ENCODE data around the gene AGBL1.

AGBL1 gene

DNA sequence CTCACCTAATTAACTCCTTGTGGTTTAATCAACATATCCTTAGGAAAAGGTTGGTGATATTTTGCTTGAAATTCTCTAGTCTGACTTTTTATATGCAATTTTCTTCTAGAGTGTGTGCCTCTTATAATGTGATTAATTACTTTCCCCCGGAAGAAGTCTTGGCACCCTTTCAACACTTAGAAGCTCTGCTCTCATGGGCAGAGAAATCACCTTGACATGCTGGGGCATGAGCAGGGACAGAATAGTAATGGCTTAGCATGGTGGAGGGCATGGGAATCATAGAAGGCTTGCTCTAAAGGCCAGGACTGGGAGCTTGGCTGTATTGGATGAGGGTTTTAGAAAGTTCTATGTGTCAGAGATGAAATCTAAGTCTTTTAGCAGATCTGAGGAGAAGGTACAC, 293.5 kb downstream of the AGBL1 start:
- H3K4me3 ChIP-seq (ENCODE audit: low read depth, low read length): no peak overlapping the region
- no peak for DNase-seq (ENCODE audit: low read depth)

DNA sequence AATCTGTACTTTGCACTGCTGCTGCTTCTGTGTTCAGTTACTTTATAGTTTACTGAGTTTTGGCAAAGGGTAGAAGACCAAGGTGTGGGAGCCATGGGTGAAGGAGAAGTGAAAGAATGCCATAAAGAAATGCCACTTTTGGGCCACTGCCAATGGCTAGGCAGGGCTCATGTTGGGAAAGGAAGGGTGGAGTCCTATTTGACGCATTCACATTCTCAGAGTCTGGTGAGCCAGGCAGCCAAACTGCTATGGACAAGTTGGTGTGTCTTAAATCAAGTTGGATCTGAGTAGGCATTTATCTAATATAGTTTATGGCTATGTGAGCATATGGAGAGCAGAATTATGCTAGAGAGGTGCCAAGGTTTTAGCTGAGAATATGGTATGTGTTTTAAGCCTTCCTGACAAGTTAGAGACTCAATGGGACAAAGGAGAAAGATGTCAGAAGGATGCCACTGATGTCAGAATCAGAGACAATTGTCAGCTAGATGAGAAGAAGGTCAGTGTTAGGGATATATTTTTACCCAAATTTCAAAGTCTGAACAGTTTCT, 296.1 kb downstream of the AGBL1 start:
- no peak overlapping the region for H3K4me3 ChIP-seq (ENCODE audit: low read depth, low read length)
- DNase-seq (ENCODE audit: low read depth): no peak

DNA sequence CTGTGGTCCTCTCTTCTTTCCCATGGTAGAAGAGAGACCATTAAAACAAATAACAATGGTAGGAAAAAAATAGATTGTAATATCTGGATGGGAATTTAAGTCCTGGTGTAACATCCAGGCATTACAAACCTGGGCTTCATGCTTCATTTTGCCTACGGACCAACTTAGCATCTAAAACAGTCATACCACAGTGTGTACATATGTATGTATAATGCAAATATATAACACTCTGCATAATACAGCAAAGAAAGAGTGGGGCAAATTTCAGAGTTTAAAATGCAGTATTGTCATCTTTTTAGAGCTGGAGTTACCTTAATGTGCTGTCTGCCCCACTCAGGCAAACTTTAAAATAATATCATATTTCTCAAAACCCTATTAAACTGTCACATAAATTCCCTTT, 298.2 kb downstream of the AGBL1 start:
- H3K4me3 ChIP-seq (ENCODE audit: low read depth, low read length): no peak overlapping the region
- DNase-seq (ENCODE audit: low read depth): no peak

DNA sequence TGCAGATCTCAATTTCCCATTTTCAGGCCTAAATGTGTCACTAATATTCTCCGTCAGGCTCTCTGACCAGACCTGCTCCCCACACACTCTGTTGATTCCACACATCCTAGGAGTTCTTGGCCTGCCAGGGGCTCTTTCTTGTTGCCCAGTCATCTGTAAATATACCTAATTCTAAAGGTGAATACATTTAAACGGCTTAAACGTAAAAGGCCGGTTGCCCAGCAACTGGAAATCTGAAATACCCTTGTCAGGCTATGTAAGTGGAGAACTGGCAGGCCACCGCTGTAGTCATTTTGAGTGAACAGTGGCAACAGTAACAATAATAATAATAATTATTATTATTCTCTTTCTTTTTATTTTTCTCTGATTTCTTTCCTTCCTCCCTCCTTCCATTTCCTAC, 302.7 kb downstream of the AGBL1 start:
- DNase-seq (ENCODE audit: low read depth): no peak
- no peak overlapping the region for H3K4me3 ChIP-seq (ENCODE audit: low read depth, low read length)

DNA sequence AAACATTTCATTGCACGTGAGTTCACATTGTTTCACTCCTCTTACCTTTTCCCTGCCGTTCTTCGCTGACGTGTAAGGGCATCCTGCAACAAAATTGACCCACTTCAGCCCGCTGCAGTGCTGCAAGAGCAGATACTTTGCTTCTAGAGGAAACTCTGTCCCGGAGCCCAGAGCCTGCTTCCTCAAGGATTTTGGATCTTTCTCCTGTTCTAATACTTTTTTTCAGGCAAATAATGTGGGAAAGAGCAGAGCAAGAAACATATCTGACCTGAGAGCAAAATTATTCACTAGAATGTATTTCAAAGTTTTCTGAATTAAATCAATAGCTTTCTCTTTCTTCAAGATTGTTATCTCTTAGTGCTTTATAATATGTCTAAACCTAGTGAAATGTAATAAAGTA, 303.9 kb downstream of the AGBL1 start:
- H3K4me3 ChIP-seq (ENCODE audit: low read depth, low read length): no peak overlapping the region
- no peak for DNase-seq (ENCODE audit: low read depth)

DNA sequence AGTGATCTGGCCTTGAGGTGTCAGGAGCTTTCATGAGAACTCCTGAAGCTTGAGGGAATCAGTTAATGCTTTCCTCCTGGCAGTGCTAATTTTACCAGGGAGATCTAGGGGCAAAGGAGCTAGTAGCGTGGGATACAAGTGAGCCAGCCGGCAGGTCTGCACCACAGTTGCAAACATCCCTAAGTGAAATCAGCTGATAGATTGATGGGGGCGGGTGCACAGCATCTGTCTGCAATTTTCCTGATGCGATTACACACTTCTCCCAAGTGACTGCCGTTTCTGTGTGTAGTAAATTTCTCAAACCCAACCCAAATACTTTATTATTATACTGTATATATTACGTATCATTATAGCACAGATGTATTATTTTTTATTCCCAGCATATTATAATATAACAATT, 304.5 kb downstream of the AGBL1 start:
- no peak for DNase-seq (ENCODE audit: low read depth)

DNA sequence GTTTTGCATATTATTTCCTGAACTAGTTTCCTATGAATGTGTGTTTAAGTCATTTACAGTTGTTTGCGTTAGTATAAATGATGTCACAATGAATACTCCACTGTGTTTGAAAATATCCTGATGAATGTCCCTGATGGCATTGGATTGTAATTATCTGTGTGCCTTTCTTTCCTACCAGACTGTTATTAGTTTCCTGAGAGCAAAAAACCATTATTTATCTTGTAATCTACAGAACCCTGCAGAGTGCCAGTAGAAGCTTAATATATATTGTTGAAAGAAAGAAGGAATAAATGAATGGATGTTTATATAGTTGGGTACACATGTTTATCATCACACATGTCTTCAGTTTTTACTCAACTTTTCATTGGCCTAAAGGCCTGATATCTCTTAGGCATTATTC, 312.6 kb downstream of the AGBL1 start:
- DNase-seq (ENCODE audit: low read depth): no peak
- H3K4me3 ChIP-seq (ENCODE audit: low read depth, low read length): no peak overlapping the region

More for the DNA sequence above, 304.5 kb downstream of the AGBL1 start:
- H3K4me3 ChIP-seq (ENCODE audit: low read depth, low read length): no peak overlapping the region

DNA sequence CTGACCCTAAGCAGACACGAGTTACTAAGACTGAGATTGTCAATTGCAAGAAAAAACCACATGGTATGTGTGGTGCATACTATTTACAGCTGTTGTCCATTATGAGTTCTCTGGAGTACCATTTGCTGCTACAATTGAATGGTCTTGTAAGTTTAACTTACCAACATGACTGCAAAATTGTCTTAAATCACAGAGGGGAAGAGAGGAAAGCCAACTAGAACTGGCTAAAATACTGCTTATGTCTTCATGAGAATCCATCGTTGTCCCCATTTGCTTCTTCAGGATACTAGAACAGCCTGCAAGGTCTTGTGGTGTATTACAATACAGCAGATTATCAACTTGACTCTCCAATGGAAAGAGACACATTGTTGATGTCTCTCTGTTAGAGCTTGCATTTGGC, 313.2 kb downstream of the AGBL1 start:
- no peak overlapping the region for H3K4me3 ChIP-seq (ENCODE audit: low read depth, low read length)
- DNase-seq (ENCODE audit: low read depth): no peak

DNA sequence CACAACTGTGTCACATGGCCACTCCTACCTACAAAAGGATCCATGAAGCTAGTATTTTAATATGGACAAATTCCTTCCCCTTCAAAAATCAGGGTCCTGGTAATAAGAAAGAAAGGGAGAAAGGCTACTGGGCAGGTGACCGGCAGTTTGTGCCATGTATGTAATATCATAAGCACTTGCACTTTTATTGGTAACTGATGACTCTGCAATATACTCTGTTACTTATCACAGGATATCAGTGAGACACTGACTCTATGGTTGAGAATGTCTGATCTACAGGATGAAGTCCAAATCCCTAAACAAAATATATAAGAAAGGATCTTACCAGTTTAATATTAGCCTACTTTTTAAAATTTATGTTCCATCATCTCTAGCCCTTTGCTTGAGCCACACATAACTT, 315.2 kb downstream of the AGBL1 start:
- DNase-seq (ENCODE audit: low read depth): no peak
- H3K4me3 ChIP-seq (ENCODE audit: low read depth, low read length): no peak overlapping the region

DNA sequence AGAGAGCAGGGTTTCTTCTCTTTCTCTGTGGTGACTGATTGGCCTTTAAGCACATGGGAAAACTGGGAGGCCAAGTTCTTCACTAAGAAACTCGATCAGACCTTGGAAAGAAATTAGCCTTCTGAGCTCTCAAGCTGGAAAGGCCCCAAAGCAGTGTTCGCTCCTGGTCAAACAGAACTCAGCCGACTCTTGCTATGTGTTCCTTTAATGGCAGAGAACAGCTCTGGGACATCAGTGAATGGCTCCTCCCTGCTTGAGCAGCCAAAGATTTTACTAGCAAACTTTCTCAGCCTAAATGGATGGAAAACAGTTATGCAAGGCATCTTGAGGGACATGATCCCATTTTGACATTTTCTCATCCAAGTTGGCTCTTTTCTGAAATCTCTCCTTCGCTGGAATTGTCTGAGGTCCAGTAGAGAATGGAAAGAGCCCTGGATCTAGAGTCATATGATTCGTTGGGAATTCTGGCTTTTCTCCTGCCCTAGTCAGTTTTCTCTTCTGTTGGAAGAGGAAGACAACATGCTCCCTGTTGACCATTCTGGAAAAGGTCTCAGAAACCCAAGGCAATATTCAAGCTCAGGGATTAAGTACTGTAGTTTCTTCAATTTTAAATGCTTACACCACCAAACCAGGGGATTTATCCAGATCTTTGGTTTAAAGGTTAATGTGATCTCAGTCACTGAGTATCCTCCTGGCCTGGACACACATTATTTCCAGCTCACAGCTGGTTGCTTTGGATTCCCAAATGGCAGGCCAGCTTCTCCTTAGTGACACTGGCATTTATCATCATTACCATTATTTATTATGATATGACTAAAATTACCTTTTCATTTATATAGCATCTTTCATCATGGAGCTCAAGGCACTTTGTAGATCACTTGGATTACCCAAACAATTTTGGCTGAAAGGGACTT, 319.6 kb downstream of the AGBL1 start:
- DNase-seq (ENCODE audit: low read depth): no peak
- H3K4me3 ChIP-seq (ENCODE audit: low read depth, low read length): no peak overlapping the region

DNA sequence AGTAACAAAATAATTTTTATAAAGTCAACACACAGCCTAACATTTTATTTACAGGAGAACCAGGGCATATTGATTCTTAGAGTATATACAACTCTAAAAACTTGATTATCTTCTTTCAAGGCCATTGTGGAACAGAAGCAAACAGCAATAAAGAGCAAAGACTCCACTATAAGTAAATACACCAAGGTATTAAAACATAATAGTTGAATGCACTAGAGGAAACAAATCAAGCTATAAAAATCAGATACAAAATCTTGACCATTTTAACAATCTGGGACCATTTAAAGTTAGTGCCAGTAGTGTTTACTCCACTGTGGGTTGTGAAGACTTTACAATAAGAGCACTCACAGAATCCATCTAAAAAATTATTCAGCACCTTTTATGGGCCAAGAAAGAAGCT, 323.6 kb downstream of the AGBL1 start:
- no peak for DNase-seq (ENCODE audit: low read depth)
- no peak overlapping the region for H3K4me3 ChIP-seq (ENCODE audit: low read depth, low read length)

DNA sequence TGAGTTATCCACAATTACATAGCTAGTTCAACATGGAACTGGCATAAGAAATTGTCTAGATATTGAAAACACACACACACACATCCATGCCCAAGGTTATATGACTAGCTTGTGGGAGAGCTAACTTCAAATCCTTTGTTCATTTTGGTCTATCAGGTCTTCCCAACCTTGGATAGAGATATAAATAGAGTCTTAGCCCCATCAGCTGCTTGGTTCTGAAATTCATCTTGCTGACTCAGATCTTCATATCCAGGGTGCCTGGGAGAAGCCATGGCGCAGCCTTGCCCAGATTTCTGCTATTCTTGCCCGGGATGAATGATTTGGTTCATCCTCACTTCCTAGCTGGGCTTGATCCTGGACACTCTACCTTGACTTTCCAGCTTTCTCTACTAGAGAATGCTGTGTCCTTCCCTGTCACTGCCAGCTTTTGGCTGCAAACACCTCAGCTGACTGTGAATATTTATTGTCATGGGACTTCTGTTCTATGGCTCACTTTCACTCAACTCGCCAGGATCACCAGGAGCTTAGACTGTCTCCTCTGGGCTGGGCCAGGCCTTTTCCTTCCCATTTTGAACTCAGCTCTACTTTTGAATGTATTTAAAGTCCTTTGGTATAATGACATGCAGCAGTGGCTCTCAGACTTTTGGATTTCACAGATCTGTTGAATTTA, 324.4 kb downstream of the AGBL1 start:
- DNase-seq (ENCODE audit: low read depth): no peak
- H3K4me3 ChIP-seq (ENCODE audit: low read depth, low read length): no peak overlapping the region

DNA sequence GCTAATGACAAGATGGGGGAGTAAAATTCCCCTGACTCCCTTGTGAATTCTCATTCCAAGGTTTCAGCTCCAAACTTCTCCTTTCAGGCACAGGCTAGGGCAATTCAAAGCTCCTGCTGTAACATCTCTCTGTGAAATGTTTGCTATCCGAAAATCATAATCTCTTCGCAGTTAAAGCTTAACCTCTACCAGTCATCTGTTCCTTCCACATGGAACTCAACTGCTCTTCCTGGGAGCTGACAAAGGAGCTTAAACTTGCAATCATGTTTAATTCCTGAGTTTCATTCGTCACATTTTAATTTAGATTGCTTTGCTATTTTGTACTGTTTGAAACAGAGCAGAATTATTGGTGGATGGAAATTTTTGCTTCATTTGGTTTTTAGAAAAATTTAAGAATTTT, 328.6 kb downstream of the AGBL1 start:
- H3K4me3 ChIP-seq (ENCODE audit: low read depth, low read length): no peak overlapping the region
- DNase-seq (ENCODE audit: low read depth): no peak

DNA sequence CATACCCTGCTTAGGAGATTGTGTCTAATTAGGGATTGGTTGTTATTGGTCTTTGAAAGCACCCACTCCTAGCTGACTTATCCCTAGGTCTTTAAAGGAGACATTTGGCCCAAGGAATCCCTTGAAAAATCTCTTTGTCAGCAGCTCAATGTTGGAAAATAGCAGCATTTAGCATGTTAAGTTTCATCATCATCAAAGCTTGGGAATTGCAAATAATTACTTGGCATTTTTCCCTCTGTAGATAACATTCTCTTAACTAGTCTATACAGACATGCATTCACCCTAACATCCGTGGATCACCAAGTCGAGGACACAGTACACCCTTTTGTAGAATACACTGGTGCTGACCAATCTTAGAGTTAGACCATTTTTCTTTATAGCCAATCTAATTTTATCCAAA, 332.2 kb downstream of the AGBL1 start:
- no peak for DNase-seq (ENCODE audit: low read depth)
- H3K4me3 ChIP-seq (ENCODE audit: low read depth, low read length): no peak overlapping the region

DNA sequence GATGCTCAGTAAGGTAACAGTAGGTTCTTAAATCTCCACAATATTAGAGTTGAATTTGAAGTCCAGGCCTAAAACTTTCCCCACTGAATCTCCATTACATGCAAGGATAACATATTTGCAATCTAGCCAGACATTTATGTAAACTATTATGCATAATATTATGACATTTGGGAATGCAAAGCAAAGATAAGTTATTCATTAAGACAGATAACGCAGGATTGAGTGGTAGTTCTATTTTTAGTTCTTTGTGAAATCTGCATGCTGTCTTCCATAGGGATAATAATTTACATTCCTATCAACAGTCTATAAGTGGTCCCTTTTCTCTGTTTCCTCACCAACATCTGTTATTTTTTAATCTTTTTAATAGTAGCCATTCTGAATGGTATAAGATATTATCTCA, 333.5 kb downstream of the AGBL1 start:
- DNase-seq (ENCODE audit: low read depth): no peak
- no peak overlapping the region for H3K4me3 ChIP-seq (ENCODE audit: low read depth, low read length)

DNA sequence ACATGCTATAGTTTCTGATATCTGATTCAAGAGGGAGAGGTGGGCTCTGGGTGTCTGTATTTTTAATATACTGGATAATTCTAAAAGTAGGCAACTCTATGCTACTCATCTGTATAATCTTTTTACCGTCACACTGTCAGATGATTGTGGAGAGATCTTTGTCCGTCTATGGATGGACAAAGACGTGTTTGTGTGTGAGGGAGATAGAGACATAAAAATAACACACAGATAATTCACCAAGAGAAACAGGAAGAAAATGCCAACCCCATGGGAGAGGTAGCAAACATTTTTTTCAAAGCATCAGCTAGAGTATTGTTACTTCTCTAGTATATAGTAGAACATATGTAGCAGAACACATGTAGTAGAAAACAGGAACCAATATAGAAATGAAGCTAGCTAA, 346.1 kb downstream of the AGBL1 start:
- DNase-seq (ENCODE audit: low read depth): no peak
- no peak overlapping the region for H3K4me3 ChIP-seq (ENCODE audit: low read depth, low read length)

DNA sequence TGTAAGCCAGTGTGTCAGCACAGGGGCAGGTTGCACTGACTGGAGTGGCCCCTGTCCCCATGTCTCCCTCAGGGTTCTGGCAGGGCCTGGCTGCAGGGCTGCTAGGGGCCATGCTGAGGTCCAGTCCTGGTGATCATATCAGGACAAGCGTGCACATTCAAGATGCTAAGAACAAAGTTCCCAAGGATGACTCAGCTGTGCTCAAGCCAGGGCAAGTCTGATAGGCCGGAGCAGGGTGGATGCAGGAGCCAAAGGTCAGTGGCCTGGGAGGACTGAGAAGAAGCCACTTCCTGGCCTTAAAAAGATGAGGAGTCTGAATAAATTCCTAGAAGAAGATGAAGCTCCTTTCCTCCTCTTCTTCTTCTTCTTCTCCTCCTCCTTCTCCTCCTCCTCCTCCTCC, 353.2 kb downstream of the AGBL1 start:
- no peak for DNase-seq (ENCODE audit: low read depth)
- no peak overlapping the region for H3K4me3 ChIP-seq (ENCODE audit: low read depth, low read length)

DNA sequence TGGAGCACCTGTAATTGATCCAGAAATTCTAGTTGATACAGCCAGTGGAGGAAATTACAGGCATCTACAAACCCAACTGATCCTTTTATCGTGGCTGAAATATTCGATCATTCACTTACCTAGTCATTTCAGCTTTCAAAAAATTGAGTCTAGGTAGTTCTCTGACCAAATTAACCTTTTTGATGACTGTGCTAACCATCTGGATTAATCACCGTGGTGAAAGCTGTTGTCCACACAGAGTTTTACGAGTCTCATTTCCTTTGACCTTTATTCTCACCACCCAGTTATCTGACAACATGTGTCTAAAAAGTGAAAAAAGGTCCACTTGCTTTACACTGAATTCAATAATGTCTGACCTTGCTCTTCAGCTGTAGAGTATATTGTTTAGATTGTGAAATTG, 354.3 kb downstream of the AGBL1 start:
- no peak overlapping the region for H3K4me3 ChIP-seq (ENCODE audit: low read depth, low read length)
- no peak for DNase-seq (ENCODE audit: low read depth)

DNA sequence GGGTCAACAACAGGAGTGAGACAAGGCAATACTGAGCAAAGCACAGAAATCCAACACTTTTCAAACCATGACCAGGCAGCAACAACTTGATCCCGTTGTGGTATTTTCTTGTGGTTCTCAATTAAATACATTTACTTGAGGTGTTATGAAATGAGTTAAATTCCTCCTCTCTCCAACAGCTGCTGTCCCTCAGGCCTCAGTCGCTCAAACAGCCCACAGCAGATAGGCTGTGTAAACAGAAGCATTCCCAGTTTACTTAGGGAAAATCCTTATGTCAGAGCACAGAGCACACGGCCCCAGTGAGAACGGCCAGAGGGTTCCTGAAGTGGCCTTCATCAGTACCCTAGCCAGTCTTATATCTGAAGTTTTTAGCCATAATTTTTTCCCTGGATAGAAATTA, 359.9 kb downstream of the AGBL1 start:
- no peak overlapping the region for H3K4me3 ChIP-seq (ENCODE audit: low read depth, low read length)
- DNase-seq (ENCODE audit: low read depth): no peak

DNA sequence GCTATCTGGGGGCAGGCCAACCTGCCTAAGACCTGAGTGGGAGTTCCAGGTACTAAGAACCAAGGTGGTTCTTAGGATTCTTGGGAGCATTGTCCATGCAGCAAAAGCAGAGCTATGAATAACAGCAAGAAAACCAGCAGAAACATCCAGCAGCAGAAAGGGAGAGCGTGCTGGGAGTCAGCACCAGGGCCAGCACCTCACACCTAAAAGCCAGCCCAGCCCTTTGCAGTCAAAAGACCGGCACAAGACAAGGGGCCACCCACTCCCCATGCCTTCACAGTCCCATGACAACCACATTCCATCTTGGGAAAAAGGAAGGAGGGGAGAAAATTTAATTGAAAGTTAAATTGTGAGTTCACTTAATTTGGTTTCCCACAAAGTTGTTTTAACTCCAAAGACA, 364.9 kb downstream of the AGBL1 start:
- no peak for DNase-seq (ENCODE audit: low read depth)
- H3K4me3 ChIP-seq (ENCODE audit: low read depth, low read length): no peak overlapping the region
